HepG2 (cell line): ENCODE results near the gene INPP5K. TPM values are rescaled to one million over a fixed set of nuclear protein-coding genes. Genes with fewer than 3 reads are reported as not detected.

Experiments
- ATAC-seq: fragments of 200-7000 bp; cut with Tn5 transposase; 3 replicates; pipeline ENCODE4 v1.9.1; 2020; ENCODE audit warnings: mild to moderate bottlenecking, moderate library complexity
- BruUV-seq: library from RNA; stranded (reverse); fragments of 400-500 nt; replicated peaks from 2 replicates; lab custom pipeline; 2021; lab: Mats Ljungman, UMichigan
- CTCF ChIA-PET: fragments of 300-600 bp; formaldehyde crosslinking; extraction: SDS; loops from one replicate; lab custom pipeline; 2021; ENCODE audit warnings: low total read pairs, inconsistent platforms, low intra/inter-chr PET ratio; lab: Yijun Ruan, JAX
- POLR2A ChIA-PET: fragments of 350-600 bp; sonication (Branson Sonifier 250); formaldehyde crosslinking; loops from one replicate; lab custom pipeline; 2020; ENCODE audit warnings: antibody characterized with exemption, inconsistent platforms; lab: Yijun Ruan, JAX
- DNase-seq: peaks from one replicate; pipeline ENCODE4 v3.0.0-alpha.2; 2015; ENCODE audit warnings: low spot score
- FAIRE-seq: peaks from 3 replicates; lab custom pipeline; 2011; peaks lifted over from hg19 to GRCh38; lab: Jason Lieb, UNC
- H2AFZ ChIP-seq: one replicate; pipeline ENCODE4 v1.6.1; 2011; ENCODE audit warnings: low read length, inconsistent platforms
- H3K27ac ChIP-seq: fragments of 300-600 bp; 3 replicates; pipeline ENCODE4 v1.8.0; 2011; ENCODE audit warnings: mixed run types, mild to moderate bottlenecking, mixed read lengths, low read length, inconsistent platforms; ENCODE audit not compliant: insufficient read depth; ENCODE audit errors: extremely low read length
- H3K27me3 ChIP-seq, 2 experiments: fragments of 200-600 bp in 1 of 2; 2 replicates in 1 of 2; 3 replicates in 1 of 2; pipeline versions ENCODE4 v1.6.0 to v1.8.0; 2011; ENCODE audit warnings: low read length in 2 of 2, mild to moderate bottlenecking in 2 of 2, moderate library complexity in 2 of 2, inconsistent platforms in 1 of 2; ENCODE audit not compliant: insufficient read depth in 2 of 2, control insufficient read depth in 1 of 2
- H3K36me3 ChIP-seq, 2 experiments: fragments of 200-600 bp in 1 of 2; replicated peaks in 1 of 2; 2 replicates in 1 of 2; 3 replicates in 1 of 2; pipeline versions ENCODE4 v1.5.1 to v1.8.0; 2011; ENCODE audit warnings: low read length in 2 of 2, inconsistent platforms in 1 of 2; ENCODE audit not compliant: insufficient read depth in 2 of 2, control insufficient read depth in 1 of 2
- H3K4me1 ChIP-seq: 2 replicates; pipeline ENCODE4 v1.5.1; 2012; ENCODE audit warnings: low read length, inconsistent platforms; ENCODE audit not compliant: insufficient read depth
- H3K4me2 ChIP-seq: 2 replicates; pipeline ENCODE4 v1.6.0; 2011; ENCODE audit warnings: low read depth, low read length, inconsistent platforms
- H3K4me3 ChIP-seq, 3 experiments: fragments of 200-600 bp in 1 of 3; sonication (generic), shearing (Covaris generic) in 1 of 3; replicated peaks in 1 of 3; 2 replicates each; pipeline ENCODE4 v1.5.1; 2011 to 2016; ENCODE audit warnings: low read length in 3 of 3, inconsistent platforms in 2 of 3, low read depth in 2 of 3, mild to moderate bottlenecking in 2 of 3, control low read depth in 1 of 3, mixed read lengths in 1 of 3; ENCODE audit not compliant: insufficient read depth in 1 of 3
- H3K79me2 ChIP-seq: one replicate; pipeline ENCODE4 v1.6.1; 2011; ENCODE audit warnings: low read length, inconsistent platforms; ENCODE audit not compliant: insufficient read depth
- H3K9ac ChIP-seq: 2 replicates; pipeline ENCODE4 v1.6.0; 2011; ENCODE audit warnings: mild to moderate bottlenecking, low read depth, low read length, inconsistent platforms; ENCODE audit not compliant: insufficient read depth
- H3K9me3 ChIP-seq: 2 replicates; pipeline ENCODE4 v1.5.1; 2012; ENCODE audit warnings: mild to moderate bottlenecking, low read length
- H4K20me1 ChIP-seq: 2 replicates; pipeline ENCODE4 v1.6.0; 2011; ENCODE audit warnings: inconsistent platforms, mild to moderate bottlenecking, low read length, moderate library complexity; ENCODE audit not compliant: insufficient read depth
- ATF3 ChIP-seq: sonication (generic); formaldehyde crosslinking; IDR thresholded peaks from 2 replicates; pipeline ENCODE4 v1.4.0; 2020; ENCODE audit warnings: missing genetic modification reagents
- ESRRA ChIP-seq: sonication (generic); formaldehyde crosslinking; IDR thresholded peaks from 2 replicates; pipeline ENCODE4 v1.5.1; 2020; ENCODE audit warnings: mild to moderate bottlenecking, low read depth, missing genetic modification reagents
- KDM2A ChIP-seq: sonication (generic); formaldehyde crosslinking; IDR thresholded peaks from 2 replicates; pipeline ENCODE4 v1.4.0; 2020; ENCODE audit warnings: low read depth, missing genetic modification reagents, borderline replicate concordance
- KDM3A ChIP-seq: IDR thresholded peaks from 2 replicates; pipeline ENCODE4 v1.6.1; 2018; ENCODE audit warnings: low read depth, missing compliant biosample characterization
- MLX ChIP-seq: IDR thresholded peaks from 2 replicates; pipeline ENCODE4 v1.6.1; 2016
- PBX3 ChIP-seq: sonication (generic); formaldehyde crosslinking; IDR thresholded peaks from 2 replicates; pipeline ENCODE4 v1.8.1; 2023; ENCODE audit warnings: missing genetic modification reagents, inconsistent platforms, borderline replicate concordance
- SALL1 ChIP-seq: sonication (generic); formaldehyde crosslinking; IDR thresholded peaks from 2 replicates; pipeline ENCODE4 v1.8.0; 2022; ENCODE audit warnings: mild to moderate bottlenecking, missing genetic modification reagents
- TAF1 ChIP-seq: sonication (generic); formaldehyde crosslinking; IDR thresholded peaks from 2 replicates; pipeline ENCODE4 v1.4.0; 2020; ENCODE audit warnings: missing genetic modification reagents
- THYN1 ChIP-seq: sonication (generic); formaldehyde crosslinking; IDR thresholded peaks from 2 replicates; pipeline ENCODE4 v1.8.1; 2023; ENCODE audit warnings: low read depth, mild to moderate bottlenecking, moderate library complexity, missing genetic modification reagents, borderline replicate concordance
- ZNF3 ChIP-seq: IDR thresholded peaks from 2 replicates; pipeline ENCODE4 v1.7.0; 2017; ENCODE audit warnings: inconsistent platforms
- ZNF329 ChIP-seq: sonication (generic); formaldehyde crosslinking; IDR thresholded peaks from 2 replicates; pipeline ENCODE4 v1.9.0; 2021; ENCODE audit warnings: low read depth, mild to moderate bottlenecking, missing genetic modification reagents
- ZNF343 ChIP-seq: sonication (generic); formaldehyde crosslinking; IDR thresholded peaks from 2 replicates; pipeline ENCODE4 v1.4.0; 2020; ENCODE audit warnings: mild to moderate bottlenecking, missing genetic modification reagents
- ZNF563 ChIP-seq: sonication (generic); formaldehyde crosslinking; IDR thresholded peaks from 2 replicates; pipeline ENCODE4 v1.8.0; 2022; ENCODE audit warnings: mild to moderate bottlenecking, moderate library complexity, missing genetic modification reagents
- ZNF710 ChIP-seq: sonication (generic); formaldehyde crosslinking; IDR thresholded peaks from 2 replicates; pipeline ENCODE4 v1.5.0; 2020; ENCODE audit warnings: mild to moderate bottlenecking, missing genetic modification reagents, borderline replicate concordance
- ZNF761 ChIP-seq: sonication (generic); formaldehyde crosslinking; conservative IDR thresholded peaks from 2 replicates; pipeline ENCODE4 v1.4.0; 2020; ENCODE audit warnings: mild to moderate bottlenecking, missing genetic modification reagents
- ZNF772 ChIP-seq: sonication (generic); formaldehyde crosslinking; IDR thresholded peaks from 2 replicates; pipeline ENCODE4 v1.5.0; 2020; ENCODE audit warnings: mild to moderate bottlenecking, missing genetic modification reagents
- ZSCAN29 ChIP-seq: sonication (generic); formaldehyde crosslinking; conservative IDR thresholded peaks from 2 replicates; pipeline ENCODE4 v1.4.0; 2020; ENCODE audit warnings: mild to moderate bottlenecking, missing genetic modification reagents
- WGBS: methylation state at CpG from one replicate; pipeline ENCODE4 v1.1.6; 2017; ENCODE audit warnings: low lambda C conversion rate; 5-methylcytosine and 5-hydroxymethylcytosine counted together
- in situ Hi-C: cut with HindIII; loops from 2 replicates; pipeline ENCODE4 v1.10.0; 2017; ENCODE audit warnings: low pct_unique_long_range_greater_than_20kb; ENCODE audit not compliant: extremely low pct_ligation_motif_present
- intact Hi-C: fragments of 100-400 bp; cut with micrococcal nuclease; formaldehyde crosslinking; loops from one replicate; pipeline ENCODE4 v1.10.0; 2022; ENCODE audit not compliant: unreplicated experiment
- polyA plus RNA-seq, 8 experiments: library from polyadenylated mRNA; depleted of rRNA in 3 of 8; stranded (reverse) in 7 of 8; unstranded in 1 of 8; fragments of >200 nt; fragmentation: Illumina TruSeq in 4 of 8; extraction: Trizol in 4 of 8; gene quantifications; 2 replicates each; pipeline versions ENCODE4 v1.2.1 to v1.2.3, GENCODE V29; 2011 to 2016; ENCODE audit warnings: low read depth in 4 of 8, missing spikeins in 1 of 8, mixed read lengths in 1 of 8; ENCODE audit not compliant: insufficient read depth in 1 of 8
- total RNA-seq, 5 experiments: library from RNA; depleted of rRNA; stranded (reverse); fragments of >200 nt; fragmentation: Illumina TruSeq; extraction: Trizol; gene quantifications; 2 replicates each; pipeline ENCODE4 v1.2.3, GENCODE V29; 2016; ENCODE audit warnings: low read depth in 1 of 5

The INPP5K gene
- total and polyA plus RNA-seq, 2 of the 13 experiments (the other 11 are each of a cell fraction or from before 2014, with no cell fraction given): 4.8 to 9.6 TPM

GRCh38 chr17:1467898-1468492, 48.4 kb downstream of the INPP5K start:
- peak; percentile 97 for FAIRE-seq
- Histone ChIP-seq H3K4me2 (peak overlapping the region; percentile 67), H2AFZ (no peak overlapping the region), H3K4me3 (peak overlapping the region in 1 of 3 experiments; percentile 44; a peak in 1 of 6 replicates), H4K20me1 (no peaks in the 10 kb centered on the region; the same call in 1 of the 2 replicates), H3K27me3 (no peaks in the 10 kb centered on the region), H3K36me3 (peaks cover 9 to 17% of the 10 kb centered on the region in 2 experiments; a peak in 3 of 5 replicates), H3K4me1 (peaks cover 19% of the 10 kb centered on the region), H3K9ac (no peak overlapping the region), H3K27ac (peak overlapping the region; percentile 70), H3K9me3 (no peaks in the 10 kb centered on the region), H3K79me2 (no peaks in the 10 kb centered on the region)
- BruUV-seq: no TSS peak
- in situ Hi-C loops: no loop called here
- ChIA-PET CTCF (no interaction called here), POLR2A (interaction anchor here (0.7 to 1.9 kb wide), 8 partner anchors 9 to 49 kb away, joined by 3 to 17 read pairs (median 4); partner anchors contain the start of genes CRK, INPP5K and MYO1C)
- WGBS: 29% methylated on average over 6 of the region's 21 CpGs
- intact Hi-C loops: loop anchor here (1.0 kb wide), 1 partner anchor 11 kb away; no protein-coding TSS in a partner anchor
- DNase-seq: peak; percentile 92
- ATAC-seq: peak; percentile 98
- TF ChIP-seq ZNF343 (CRISPR knock-in tag): no peak
- no peak for TF ChIP-seq KDM3A (CRISPR knock-in tag)
- peak; percentile 85 for TF ChIP-seq ESRRA
- no peak for TF ChIP-seq ZNF710 (CRISPR knock-in tag)
- no peak for TF ChIP-seq ZNF3 (CRISPR knock-in tag)
- TF ChIP-seq ZNF563 (CRISPR knock-in tag): peak; percentile 99
- TF ChIP-seq ZNF329 (CRISPR knock-in tag): no peak
- peak; percentile 91; the same call in 1 of the 2 replicates for TF ChIP-seq ZSCAN29
- TF ChIP-seq SALL1 (CRISPR knock-in tag): peak; percentile 86; the same call in 1 of the 2 replicates
- TF ChIP-seq PBX3 (CRISPR knock-in tag): no peak
- TF ChIP-seq TAF1 (CRISPR knock-in tag): no peak
- TF ChIP-seq MLX (CRISPR knock-in tag): peak; percentile 63; the same call in 1 of the 2 replicates
- 0 out of 2 replicates have a peak, but pooled peaks have one; percentile 70 for TF ChIP-seq ZNF761 (CRISPR knock-in tag)
- peak; percentile 57; the same call in 1 of the 2 replicates for TF ChIP-seq ATF3 (CRISPR knock-in tag)
- TF ChIP-seq THYN1: no peak
- no peak for TF ChIP-seq ZNF772 (CRISPR knock-in tag)
- TF ChIP-seq KDM2A (CRISPR knock-in tag): peak; percentile 62; the same call in 1 of the 2 replicates
